Stimulated activated naive B cell treated with anti-CD40 and anti-IgM and Interleukin-4, amounts not matched to agents 10 μg/mL and 1 μg/mL and 100 μg/mL, for 72 hours (primary cell): ENCODE results near the gene TXNRD1.
"Not testable (repeated sequence)": the region's sequence is repeated elsewhere in the genome, so short reads cannot be mapped to it uniquely, and the experiment has no call there.

Experiments used
- ATAC-seq, 2 donors: fragments of 150-1000 bp; cut with Tn5 transposase; replicated peaks; 2 replicates each; pipeline ENCODE4 v1.10.0; 2021; ENCODE audit warnings: moderate library complexity in 1 of 2
- DNase-seq: peaks from one replicate; pipeline ENCODE4 v3.0.0; 2021
- H3K27ac Mint-ChIP-seq: one replicate; pipeline ENCODE4 v1.8.0; 2022; ENCODE audit warnings: mild to moderate bottlenecking, mixed read lengths
- H3K27me3 Mint-ChIP-seq, 2 donors: one replicate each; pipeline ENCODE4 v1.8.0; 2022; ENCODE audit warnings: mixed read lengths in 2 of 2
- H3K36me3 Mint-ChIP-seq, 2 donors: one replicate each; pipeline ENCODE4 v1.8.0; 2022; ENCODE audit warnings: mixed read lengths in 2 of 2, mild to moderate bottlenecking in 1 of 2
- H3K4me1 Mint-ChIP-seq, 2 donors: one replicate each; pipeline ENCODE4 v1.8.0; 2022; ENCODE audit warnings: mixed read lengths in 2 of 2, mild to moderate bottlenecking in 1 of 2
- H3K4me3 Mint-ChIP-seq, 2 donors: one replicate each; pipeline ENCODE4 v1.8.0; 2022; ENCODE audit warnings: mild to moderate bottlenecking in 2 of 2, mixed read lengths in 2 of 2, moderate library complexity in 1 of 2
- H3K9me3 Mint-ChIP-seq, 2 donors: one replicate each; pipeline ENCODE4 v1.8.0; 2022; ENCODE audit warnings: mixed read lengths in 2 of 2, mild to moderate bottlenecking in 1 of 2

Gene TXNRD1

GRCh38 chr12:104288635-104289274, 73.2 kb downstream of the TXNRD1 start:
- no peaks in the 10 kb centered on the region for H3K9me3 Mint-ChIP-seq
- peaks cover 16 to 56% of the 10 kb centered on the region in 2 donors for H3K4me1 Mint-ChIP-seq
- H3K27me3 Mint-ChIP-seq = no peaks in the 10 kb centered on the region
- H3K27ac Mint-ChIP-seq = peak overlapping the region; percentile 99
- ATAC-seq (peak; percentile 53 to 58), DNase-seq (peak; percentile 78)
- peaks cover 29 to 34% of the 10 kb centered on the region in 2 donors for H3K36me3 Mint-ChIP-seq
- peak overlapping the region; percentile 96 to 99 for H3K4me3 Mint-ChIP-seq

GRCh38 chr12:104290320-104290719, 74.7 kb downstream of the TXNRD1 start:
- H3K4me1 Mint-ChIP-seq = peaks cover 21 to 69% of the 10 kb centered on the region in 2 donors
- DNase-seq (no peak), ATAC-seq (no peak)
- no peaks in the 10 kb centered on the region for H3K27me3 Mint-ChIP-seq
- no peak overlapping the region for H3K4me3 Mint-ChIP-seq
- H3K36me3 Mint-ChIP-seq = peaks cover 34 to 49% of the 10 kb centered on the region in 2 donors
- H3K9me3 Mint-ChIP-seq = no peaks in the 10 kb centered on the region
- H3K27ac Mint-ChIP-seq = no peak overlapping the region

GRCh38 chr12:104290855-104291254, 75.3 kb downstream of the TXNRD1 start:
- Mint-ChIP-seq H3K4me1 (peaks cover 22 to 69% of the 10 kb centered on the region in 2 donors), H3K36me3 (peaks cover 39 to 55% of the 10 kb centered on the region in 2 donors), H3K27ac (no peak overlapping the region), H3K27me3 (no peaks in the 10 kb centered on the region), H3K4me3 (peak overlapping the region in 1 of 2 donors; percentile 11), H3K9me3 (no peaks in the 10 kb centered on the region)
- ATAC-seq (no peak), DNase-seq (no peak)

- no peaks in the 10 kb centered on the region for H3K27me3 Mint-ChIP-seq
- peak overlapping the region; percentile 3 for H3K27ac Mint-ChIP-seq
- H3K4me3 Mint-ChIP-seq = no peak overlapping the region
- ATAC-seq (no peak), DNase-seq (no peak)
- H3K36me3 Mint-ChIP-seq = peaks cover 44 to 57% of the 10 kb centered on the region in 2 donors
- H3K9me3 Mint-ChIP-seq = no peaks in the 10 kb centered on the region
- H3K4me1 Mint-ChIP-seq = peaks cover 16 to 63% of the 10 kb centered on the region in 2 donors
These were observed 76.4 kb downstream of the TXNRD1 start for GRCh38 chr12:104291867-104292524.

GRCh38 chr12:104292872-104293794, 77.6 kb downstream of the TXNRD1 start:
- peaks cover 16 to 66% of the 10 kb centered on the region in 2 donors for H3K4me1 Mint-ChIP-seq
- H3K27ac Mint-ChIP-seq = no peak overlapping the region
- H3K9me3 Mint-ChIP-seq = no peaks in the 10 kb centered on the region
- ATAC-seq (no peak), DNase-seq (no peak)
- H3K27me3 Mint-ChIP-seq = no peaks in the 10 kb centered on the region
- H3K36me3 Mint-ChIP-seq = peaks cover 50 to 59% of the 10 kb centered on the region in 2 donors
- peak overlapping the region in 1 of 2 donors; percentile 16 for H3K4me3 Mint-ChIP-seq

- DNase-seq, H3K27ac Mint-ChIP-seq, H3K27me3 Mint-ChIP-seq, H3K4me3 Mint-ChIP-seq, ATAC-seq, H3K9me3 Mint-ChIP-seq: not testable (repeated sequence)
- Mint-ChIP-seq H3K36me3 (peaks cover 47 to 53% of the 10 kb centered on the region in 2 donors), H3K4me1 (peaks cover 9 to 58% of the 10 kb centered on the region in 2 donors)
These were observed 78.7 kb downstream of the TXNRD1 start for GRCh38 chr12:104294158-104294859.

GRCh38 chr12:104294927-104295668, 79.5 kb downstream of the TXNRD1 start:
- peak overlapping the region; percentile 5 for H3K27ac Mint-ChIP-seq
- no peaks in the 10 kb centered on the region for H3K9me3 Mint-ChIP-seq
- no peaks in the 10 kb centered on the region for H3K27me3 Mint-ChIP-seq
- no peak for ATAC-seq
- H3K4me3 Mint-ChIP-seq = no peak overlapping the region
- peaks cover 53 to 59% of the 10 kb centered on the region in 2 donors for H3K36me3 Mint-ChIP-seq
- no peak for DNase-seq
- H3K4me1 Mint-ChIP-seq = peaks cover 12 to 63% of the 10 kb centered on the region in 2 donors

GRCh38 chr12:104295954-104296353, 80.4 kb downstream of the TXNRD1 start:
- peaks cover 17 to 72% of the 10 kb centered on the region in 2 donors for H3K4me1 Mint-ChIP-seq
- H3K36me3 Mint-ChIP-seq = peaks cover 60 to 66% of the 10 kb centered on the region in 2 donors
- DNase-seq (no peak), ATAC-seq (no peak)
- H3K27me3 Mint-ChIP-seq = no peaks in the 10 kb centered on the region
- H3K4me3 Mint-ChIP-seq = no peak overlapping the region
- H3K27ac Mint-ChIP-seq = no peak overlapping the region
- H3K9me3 Mint-ChIP-seq = no peaks in the 10 kb centered on the region

GRCh38 chr12:104296718-104297117, 81.1 kb downstream of the TXNRD1 start:
- H3K27ac Mint-ChIP-seq = no peak overlapping the region
- no peak for ATAC-seq

GRCh38 chr12:104297477-104298113, 82.0 kb downstream of the TXNRD1 start:
- H3K4me1 Mint-ChIP-seq = peaks cover 19 to 63% of the 10 kb centered on the region in 2 donors
- peaks cover 51 to 68% of the 10 kb centered on the region in 2 donors for H3K36me3 Mint-ChIP-seq
- no peaks in the 10 kb centered on the region for H3K9me3 Mint-ChIP-seq
- no peaks in the 10 kb centered on the region for H3K27me3 Mint-ChIP-seq
- H3K4me3 Mint-ChIP-seq = no peak overlapping the region
- DNase-seq (no peak), ATAC-seq (no peak)
- no peak overlapping the region for H3K27ac Mint-ChIP-seq

More at GRCh38 chr12:104296718-104297117, 81.1 kb downstream of the TXNRD1 start:
- Mint-ChIP-seq H3K4me3 (no peak overlapping the region), H3K9me3 (no peaks in the 10 kb centered on the region), H3K27me3 (no peaks in the 10 kb centered on the region), H3K36me3 (peaks cover 59 to 71% of the 10 kb centered on the region in 2 donors), H3K4me1 (peaks cover 18 to 70% of the 10 kb centered on the region in 2 donors)
- no peak for DNase-seq

GRCh38 chr12:104299842-104300481, 84.4 kb downstream of the TXNRD1 start:
- peaks cover 47 to 65% of the 10 kb centered on the region in 2 donors for H3K36me3 Mint-ChIP-seq
- H3K4me3 Mint-ChIP-seq = no peak overlapping the region
- H3K4me1 Mint-ChIP-seq = peaks cover 27 to 66% of the 10 kb centered on the region in 2 donors
- peak overlapping the region; percentile 20 for H3K27ac Mint-ChIP-seq
- H3K9me3 Mint-ChIP-seq = no peaks in the 10 kb centered on the region
- no peaks in the 10 kb centered on the region for H3K27me3 Mint-ChIP-seq
- no peak for DNase-seq
- no peak for ATAC-seq

GRCh38 chr12:104303538-104304151, 88.1 kb downstream of the TXNRD1 start, which contains the start of gene EID3:
Gene EID3 (plus strand): TSS chr12:104303739. CDS start chr12:104303935, 196 bp downstream.
- Mint-ChIP-seq H3K9me3 (no peaks in the 10 kb centered on the region), H3K36me3 (peaks cover 35 to 71% of the 10 kb centered on the region in 2 donors), H3K4me3 (peak within 1 kb of the TSS; percentile 94 to 96)

More at GRCh38 chr12:104303538-104304151, 88.1 kb downstream of the TXNRD1 start, which contains the start of gene EID3:
- Mint-ChIP-seq H3K27me3 (no peaks in the 10 kb centered on the region), H3K27ac (peak within 1 kb of the TSS; percentile 97), H3K4me1 (peaks cover 37 to 75% of the 10 kb centered on the region in 2 donors)
- peak; percentile 99 for ATAC-seq
- DNase-seq = peak; percentile 83
